HG02588 (cell line): Measurements from ENCODE around the gene LY6G6F.

Experiments used
- ATAC-seq: cut with Tn5 transposase; IDR thresholded peaks from one replicate; pipeline ENCODE4 v1.9.1; 2021; ENCODE audit warnings: mild to moderate bottlenecking, moderate library complexity; ENCODE audit not compliant: unreplicated experiment

The LY6G6F gene

DNA sequence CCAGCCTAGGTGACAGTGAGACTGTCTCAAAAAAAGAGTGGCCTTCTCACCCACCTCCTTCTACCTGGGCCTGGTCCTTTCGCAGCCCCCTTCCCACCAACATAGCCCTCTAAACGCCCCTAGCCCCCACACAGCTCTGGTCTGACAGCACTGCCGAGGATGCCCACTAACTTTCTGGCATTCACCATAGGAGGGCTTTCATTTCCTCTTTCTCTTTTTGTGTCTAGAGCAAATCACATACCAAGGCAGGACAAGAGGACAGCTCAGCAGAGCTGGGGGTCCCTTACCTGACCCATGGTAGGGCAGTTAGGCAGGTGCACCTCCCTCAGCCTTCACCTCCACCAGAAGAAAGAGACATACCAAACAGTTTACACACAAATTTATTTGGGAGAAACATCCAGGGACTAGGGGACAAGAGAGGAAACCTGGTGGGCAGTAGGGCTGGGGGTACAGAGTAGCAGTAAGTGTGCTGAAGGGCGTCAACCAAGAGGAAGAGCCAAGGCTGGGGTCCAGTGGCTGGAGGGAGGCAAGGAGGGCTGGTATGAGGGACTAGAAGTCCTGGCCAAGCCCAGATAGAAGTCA is 30.3 kb upstream of the LY6G6F start:
- no peak for ATAC-seq

DNA sequence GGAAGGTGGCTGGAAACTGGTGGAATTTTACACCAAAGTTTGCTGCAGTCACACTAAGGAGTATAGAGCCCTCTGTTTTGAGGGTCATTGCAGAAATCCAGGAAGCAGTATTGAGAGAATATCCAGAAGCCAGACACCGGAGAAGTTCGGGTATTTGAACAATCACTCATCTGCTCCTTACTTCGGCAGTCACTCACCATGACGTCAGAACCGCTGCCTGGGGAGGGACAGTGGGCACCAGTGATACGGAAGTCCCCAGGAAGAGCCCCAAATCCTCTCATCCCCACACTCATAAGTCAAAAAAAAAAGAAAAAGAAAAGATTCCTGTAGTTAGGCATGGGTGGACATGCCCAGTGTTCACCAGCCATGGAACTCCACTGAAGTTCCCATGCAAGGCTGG is 29.8 kb upstream of the LY6G6F start:
- ATAC-seq = no peak

DNA sequence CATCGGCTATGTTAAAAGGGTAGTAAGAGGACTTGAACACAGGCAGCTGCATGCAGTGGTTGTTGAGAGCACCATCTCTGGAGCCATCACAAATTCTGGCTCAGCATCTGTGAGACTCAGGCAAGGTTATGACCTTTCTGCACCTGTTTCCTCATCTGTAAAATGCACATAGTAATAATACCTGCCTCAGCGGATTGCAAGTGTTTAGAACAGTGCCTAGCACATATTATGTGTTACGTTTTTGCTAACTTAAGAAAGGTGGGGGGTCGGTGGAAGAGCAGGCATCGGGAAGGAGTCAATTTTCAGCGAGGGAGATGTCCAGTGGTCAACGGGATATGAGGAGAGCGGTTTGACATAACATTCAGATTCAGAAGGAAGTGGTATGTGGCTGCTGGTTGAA is 28.7 kb upstream of the LY6G6F start:
- no peak for ATAC-seq

DNA sequence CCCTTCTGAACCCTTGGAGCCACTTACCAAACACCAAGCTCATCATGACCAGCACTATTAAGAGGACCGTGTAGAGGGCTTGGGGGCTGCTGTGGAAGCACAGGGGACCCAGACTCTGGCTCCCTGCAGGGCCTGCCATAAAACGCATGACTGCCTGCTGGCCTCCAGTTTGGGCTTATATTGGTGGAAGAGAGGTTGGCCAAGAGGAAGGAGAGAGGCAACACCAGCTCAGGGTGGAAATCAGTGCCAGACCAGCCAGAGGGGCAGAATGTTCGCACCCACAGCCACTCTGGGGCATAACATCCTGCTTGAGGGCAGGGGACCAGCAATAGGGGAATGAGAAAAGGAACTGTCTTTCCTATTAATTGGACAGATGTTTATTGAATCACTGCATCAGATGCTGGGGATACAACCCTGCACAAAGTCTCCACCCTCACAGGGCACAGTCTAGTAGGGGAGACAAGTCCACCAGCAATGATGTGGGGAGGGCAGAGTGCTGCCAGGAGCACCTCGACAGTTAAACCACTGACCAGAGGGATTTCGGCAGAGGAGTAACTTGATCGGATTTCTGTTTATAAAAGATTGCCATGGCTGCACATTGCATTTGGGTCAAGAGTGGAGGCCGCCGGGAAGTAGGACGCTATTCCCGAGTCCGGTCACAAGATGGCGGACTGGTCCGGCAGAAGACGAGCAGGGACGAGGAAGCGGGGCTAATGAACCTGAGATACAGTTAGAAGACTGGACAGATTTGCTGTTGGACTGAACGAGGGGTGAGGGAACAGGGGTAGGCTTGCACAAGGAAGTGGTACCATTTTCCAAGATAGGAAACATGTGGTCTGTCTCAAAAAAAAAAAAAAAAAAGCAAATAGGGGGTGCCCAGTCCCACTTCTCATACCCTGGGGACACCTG is 26.2 kb upstream of the LY6G6F start, which contains the start of gene LY6G5C:
TSS of gene LY6G5C (minus strand) at position 842 of the 909 bp plus-strand sequence. CDS start at position 148, 694 bp downstream.
- ATAC-seq = no peak

DNA sequence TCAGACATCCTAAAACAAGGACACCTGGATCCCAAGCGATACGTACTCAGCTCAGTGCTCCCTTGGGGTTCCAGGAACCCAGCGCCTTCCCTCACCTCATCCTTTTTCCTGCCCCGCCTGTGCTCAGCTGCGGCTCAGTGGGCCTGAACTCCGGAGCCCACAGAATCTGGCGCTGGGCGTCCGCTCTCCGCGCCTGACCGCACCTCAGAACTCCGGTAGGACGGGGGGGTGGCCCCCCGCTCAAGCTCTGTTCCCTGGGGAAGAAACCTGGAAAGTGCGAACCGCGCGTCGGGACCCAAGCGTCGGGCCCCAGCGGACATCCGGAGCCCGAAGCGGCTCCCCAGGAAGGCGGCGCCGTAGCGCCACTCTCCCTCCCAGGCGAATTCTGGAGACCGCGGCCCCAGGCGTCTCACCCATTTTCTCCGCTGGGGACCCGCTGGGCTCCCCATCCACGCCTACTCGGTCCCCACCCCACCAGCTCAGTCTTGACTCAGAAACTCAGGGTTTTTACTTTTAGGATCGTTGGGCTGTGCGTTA is 25.5 kb upstream of the LY6G6F start:
- ATAC-seq = no peak

DNA sequence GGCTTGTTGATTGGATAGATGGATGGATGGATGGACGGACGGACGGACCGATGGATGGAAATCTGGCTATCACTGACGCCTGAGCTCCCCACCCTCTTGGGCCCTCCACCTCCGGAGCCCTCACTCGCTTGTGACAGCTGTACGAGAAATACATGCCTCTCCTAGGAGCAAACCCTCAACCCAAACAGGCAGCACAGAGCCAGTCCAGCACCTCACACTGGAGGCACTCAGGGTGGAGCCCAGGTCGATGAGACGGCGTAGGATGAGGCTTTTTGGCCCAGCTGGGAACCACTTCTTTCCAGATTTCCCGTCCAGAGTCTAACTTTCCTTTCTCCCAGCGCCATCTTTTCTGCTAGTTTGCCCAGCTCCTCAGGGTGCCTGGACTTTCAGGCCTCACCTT is 23.1 kb upstream of the LY6G6F start:
- no peak for ATAC-seq

DNA sequence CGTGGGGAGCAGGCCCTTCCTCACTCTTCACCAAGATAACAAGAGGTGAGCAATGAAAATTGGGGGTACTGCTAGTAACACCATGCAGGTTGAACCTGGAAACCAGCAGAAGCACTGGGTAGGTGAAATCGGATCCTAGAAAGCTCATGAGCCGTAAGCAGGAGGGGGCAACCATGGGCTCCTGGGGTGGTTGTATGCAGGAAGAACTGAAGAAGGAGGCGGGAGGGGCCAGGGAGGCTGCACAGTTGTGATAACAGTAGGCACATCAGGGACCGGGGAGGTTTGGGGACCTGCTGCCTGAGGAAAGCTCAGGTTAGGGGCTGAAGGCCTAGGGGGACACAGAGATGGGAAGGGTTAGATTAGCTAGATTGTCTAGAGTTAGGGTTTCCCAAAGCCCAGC is 20.2 kb upstream of the LY6G6F start:
- ATAC-seq = no peak

DNA sequence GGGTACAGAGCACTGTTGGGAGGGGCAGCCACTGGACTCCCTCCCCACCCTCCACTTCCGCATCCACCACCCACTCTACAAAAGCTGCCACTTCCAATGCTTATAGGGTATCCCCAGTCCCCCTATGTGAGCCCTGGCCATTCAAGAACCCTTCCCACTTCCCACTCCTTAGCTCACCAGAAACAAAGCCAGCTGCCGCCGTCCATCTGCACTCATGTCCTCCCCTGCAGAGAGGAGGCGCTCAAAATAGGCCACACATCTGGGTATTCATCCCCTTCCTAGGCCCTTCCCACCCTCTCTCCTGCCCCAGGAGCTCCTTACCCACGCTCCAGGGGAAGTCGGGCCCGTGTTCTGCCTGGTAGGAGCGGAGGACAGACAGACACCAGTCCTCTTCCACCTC is 19.3 kb upstream of the LY6G6F start:
- ATAC-seq = no peak

DNA sequence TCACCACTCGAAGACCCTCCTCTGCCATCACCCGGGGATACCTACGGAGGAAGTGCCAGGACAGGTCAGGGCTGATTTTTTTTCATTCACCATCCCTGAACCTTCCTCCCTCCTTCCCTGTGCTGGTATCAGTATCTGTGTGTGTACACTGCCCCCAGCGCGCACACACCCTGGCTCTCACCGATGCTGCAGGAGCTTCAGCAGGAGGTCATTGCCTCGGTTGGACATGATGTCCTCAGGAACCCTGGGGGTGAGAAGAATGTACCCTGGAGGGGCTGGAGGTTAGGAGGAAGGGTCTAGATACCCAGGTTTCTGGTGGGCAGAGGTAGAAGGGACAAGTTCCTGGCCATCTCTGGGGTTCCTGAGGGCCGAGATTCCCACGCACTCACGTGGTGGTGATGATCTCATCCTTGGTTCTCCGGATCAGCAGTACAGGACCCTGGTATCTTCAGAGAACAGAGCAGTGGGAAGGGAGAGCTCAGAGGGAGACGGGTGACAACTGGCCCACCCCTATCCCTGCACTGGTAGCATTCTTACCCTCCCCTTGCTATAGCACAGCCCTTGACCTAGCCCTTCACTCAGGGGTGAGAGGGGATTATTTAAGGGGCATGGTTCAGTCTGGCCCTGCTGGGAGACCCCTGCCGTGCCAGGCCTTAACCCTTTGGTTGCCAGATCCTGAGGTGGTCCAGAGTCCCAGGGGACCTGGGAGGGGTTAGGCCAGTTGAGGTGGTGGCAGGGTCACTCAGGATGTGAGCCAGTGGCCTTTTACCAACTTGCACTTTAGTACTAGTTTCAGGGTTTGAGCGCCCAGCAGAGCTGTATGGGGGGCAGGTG is 18.6 kb upstream of the LY6G6F start:
- ATAC-seq = no peak

DNA sequence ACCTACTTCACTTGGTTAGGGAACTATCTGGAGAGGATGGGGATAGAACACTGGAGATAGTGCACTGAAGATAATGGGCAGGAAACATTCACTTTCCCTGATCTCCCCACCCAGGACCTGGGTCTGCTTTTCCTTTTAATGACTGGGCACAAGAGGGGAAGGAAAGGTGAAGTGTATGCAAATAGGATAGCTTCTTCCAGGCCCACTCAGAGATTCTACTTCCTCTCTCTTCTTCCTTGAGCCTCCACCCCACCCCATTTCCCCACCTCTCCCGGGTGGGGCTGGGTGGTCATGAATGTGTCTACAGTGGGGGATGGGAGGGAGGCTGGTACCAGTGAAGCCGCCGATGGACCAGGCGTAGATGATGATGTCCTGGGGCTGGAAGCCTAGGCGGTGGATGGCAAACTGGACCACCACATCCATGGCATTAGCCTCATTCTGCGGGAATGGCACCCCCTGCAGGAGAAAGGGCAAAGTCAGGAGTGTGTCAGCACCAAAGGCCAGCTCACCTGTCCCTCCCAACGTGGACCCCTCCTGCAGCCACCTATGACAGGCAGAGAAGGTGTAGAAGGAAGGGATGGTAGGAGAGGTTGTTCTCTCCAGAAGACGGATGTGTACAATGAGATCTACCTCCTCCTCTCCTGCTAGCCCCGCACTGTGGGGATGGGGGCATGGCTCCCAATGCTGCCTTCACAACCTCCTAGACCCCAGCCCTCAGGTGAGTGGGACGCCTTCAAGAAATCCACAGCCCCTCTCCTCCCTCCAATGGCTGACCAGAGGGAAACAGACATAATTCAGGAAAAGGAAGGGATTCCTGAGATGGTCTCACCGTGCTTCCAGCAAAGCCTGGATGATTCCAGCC is 17.2 kb upstream of the LY6G6F start:
- no peak for ATAC-seq

DNA sequence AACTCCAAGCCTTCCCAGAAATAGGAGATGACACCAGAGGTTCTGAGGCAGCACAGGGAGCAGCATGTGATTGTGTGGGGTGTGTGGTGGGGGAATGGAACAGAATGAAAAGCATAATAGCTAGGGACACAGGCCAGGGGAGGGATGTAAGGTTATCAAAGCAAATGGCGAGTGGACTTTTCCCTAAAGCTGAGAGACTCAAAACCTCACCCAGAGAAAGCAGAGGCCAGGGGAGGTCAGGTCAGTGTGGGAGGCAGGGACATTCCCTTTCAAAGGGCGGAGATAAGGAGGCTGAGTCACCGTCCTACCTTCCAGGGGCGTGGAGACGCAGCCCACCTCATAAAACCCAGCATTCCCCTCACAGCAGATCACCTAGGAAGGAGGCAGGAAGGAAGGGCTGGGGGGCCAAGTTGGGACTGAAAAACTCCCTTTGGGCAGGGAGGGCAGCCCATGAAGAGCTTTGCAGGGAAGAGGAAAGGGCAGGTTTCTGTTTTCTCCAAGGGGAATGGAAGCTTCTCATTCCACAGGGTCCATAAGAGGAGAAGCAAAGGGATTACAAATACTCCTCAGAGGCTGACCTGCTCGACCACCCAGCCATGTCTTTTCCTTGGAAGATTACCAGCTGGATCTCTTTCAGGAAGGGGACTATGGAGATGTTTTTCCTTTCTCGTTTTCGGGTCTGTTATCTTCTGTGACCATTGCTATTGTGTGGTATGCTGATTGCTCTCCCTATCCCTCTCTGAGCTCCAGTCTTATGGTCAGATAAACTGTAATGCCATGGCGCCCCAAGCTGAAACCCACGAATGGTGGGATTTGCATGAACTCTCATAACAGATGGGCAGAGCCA is 16.2 kb upstream of the LY6G6F start:
- no peak for ATAC-seq

DNA sequence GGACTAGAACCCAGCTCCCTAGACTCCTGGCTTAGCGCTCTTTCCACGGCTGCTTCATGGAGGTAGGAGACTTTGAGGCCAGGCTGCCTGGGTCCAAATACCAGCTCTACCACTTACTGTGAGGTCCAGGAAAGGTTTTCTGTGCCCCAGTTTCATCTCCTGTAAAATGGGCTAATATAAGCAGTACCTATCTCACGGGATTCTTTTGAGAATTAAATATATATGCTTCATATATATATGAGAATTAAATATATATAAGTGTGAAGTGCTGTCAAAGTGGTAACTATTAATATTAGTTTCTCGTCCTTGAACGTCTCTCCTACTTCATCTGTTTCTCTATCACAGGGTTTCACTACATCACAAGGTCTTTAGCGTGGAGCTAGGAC is 15.6 kb upstream of the LY6G6F start:
- no peak for ATAC-seq

DNA sequence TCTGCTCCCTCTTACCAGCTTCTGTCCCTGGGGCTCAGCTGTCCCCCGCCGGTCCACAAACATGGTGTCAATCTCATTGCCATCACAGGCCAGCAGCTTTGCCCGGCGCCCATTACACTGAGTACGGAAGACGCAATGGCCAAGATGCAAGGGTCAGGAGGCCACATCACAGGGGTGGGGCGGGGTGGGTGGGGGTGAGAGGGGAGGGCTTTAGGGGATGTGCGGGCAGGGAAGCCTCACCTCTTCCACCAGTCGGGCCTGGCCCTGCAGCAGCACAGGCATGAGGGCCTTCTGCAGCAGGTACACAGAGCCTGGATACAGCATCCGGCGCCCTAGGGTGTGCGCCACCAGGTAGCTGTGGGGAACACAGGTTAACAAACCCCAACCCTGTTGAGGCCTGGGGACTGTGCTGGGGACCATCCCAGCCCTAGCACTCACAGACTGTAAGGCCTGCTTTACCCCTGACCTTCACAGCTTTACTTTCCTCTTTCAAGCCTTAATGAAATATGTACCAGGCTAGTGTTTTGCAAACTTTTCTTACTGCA is 15.0 kb upstream of the LY6G6F start:
- no peak for ATAC-seq

DNA sequence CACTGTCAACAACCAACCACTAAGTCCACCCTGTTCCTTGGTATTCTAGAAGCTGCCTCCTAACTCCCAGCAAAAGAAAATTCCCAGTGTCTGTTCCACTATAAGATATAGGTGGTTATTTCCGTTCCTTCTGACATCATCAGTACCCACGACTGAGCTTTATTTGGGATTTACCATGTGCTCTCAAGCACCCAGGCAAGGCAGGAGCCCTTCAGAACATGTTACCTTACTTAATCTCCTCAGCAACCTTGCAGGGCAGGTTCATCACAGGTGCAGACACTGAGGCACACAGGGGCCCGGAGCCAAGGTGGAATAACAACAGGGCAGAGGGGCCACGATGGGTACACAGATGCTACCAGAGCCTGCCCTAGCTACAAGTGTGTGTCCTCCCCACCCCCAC is 14.3 kb upstream of the LY6G6F start:
- ATAC-seq = no peak

DNA sequence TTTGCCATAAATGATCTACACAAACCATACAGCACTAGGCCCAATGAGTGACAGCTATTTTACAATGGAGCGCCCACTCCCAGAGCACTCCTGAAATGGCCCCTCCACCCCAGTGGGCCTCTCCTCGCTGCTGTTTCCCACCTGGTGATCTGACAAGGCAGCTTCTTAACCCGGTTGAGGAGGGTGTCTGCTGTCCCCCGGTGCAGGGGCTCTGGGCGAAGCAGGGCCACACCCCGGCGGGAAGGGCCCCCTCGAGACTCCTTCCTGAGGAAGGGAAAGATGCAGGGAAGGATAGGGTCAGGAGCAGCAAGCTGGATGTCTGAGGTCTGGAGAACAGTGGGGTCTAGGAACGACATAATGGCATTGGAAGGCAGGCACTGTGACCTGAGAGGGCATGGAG is 13.8 kb upstream of the LY6G6F start:
- ATAC-seq = no peak

DNA sequence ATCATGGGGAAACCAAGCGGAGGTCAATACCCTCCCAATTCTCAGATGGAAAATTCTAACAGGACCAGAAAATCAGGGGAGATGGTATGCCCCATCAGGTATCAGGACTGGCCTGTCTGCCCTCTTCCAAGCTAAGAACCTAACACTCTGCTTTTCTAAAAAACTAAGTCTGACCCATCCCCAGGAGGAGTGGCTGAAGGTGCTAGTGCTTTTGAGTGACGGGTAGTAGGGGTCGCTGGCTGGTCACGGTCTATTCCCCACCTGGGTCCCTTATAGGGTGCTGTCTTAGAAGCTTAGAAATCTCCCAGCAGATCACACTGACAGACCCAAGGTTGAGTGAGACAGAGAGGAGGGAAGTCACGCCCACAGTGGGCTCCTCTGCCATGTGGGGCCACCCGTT is 13.1 kb upstream of the LY6G6F start:
- ATAC-seq = no peak

DNA sequence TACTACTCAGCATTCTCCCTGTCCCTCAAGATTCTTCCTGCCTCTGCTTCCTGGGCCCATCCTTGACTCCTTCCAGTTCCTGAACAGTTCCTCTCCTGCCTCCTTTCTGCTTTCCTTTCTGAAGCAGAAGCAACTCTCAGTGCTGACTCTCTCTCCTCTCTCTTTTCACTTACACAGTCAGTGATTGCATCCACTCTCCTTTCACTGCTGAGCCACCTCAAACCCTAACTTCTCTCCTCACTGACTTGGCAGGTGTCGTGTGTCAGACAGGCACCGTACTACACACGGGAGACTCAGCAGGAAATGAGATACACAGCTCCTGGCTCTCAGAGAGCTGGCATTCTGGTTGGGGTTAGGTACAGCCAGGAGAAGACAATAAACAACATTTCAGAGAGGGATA is 9.1 kb upstream of the LY6G6F start:
- ATAC-seq = no peak

DNA sequence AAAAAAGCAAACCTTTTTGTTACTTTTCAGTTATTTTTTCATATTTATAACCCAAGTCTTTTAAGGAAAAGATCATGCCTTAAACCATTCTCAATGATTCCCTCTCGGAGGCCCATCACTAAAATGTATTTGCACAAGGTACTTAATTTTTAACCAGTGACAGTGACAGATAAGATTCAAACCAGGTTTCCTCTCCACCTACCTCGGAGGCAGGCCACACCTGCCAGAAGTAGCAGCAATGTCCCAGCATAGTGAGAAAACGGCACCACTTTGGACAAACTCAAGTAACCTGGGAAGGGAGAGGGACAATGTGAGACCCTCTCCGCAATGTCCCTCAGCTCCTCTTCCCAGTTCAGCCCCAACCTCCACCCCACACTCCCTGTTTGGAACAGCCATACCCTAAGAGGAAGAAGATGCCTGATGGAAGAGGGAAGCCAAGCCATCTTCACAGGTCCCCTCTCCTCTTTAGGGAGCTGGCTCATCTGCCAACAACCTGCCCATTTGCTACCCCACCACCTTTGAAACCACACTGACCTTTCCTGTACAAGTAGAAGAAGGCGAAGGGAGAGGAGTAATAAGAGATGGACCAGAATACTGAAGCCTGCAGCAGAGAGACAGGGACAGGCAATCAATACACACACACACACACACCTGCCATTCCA is 5.8 kb upstream of the LY6G6F start:
- no peak for ATAC-seq
